HG02885 (cell line): ENCODE data around the gene BTBD1.
"Not testable (repeated sequence)": the region's sequence is repeated elsewhere in the genome, so short reads cannot be mapped to it uniquely, and the experiment has no call there.

Experiments used
- ATAC-seq: cut with Tn5 transposase; IDR thresholded peaks from one replicate; pipeline ENCODE4 v1.9.1; 2021; ENCODE audit warnings: mild to moderate bottlenecking; ENCODE audit not compliant: unreplicated experiment, poor library complexity

The BTBD1 gene

GRCh38 chr15:83062768-83063180, 4.3 kb downstream of the BTBD1 start:
- no peak for ATAC-seq

DNA sequence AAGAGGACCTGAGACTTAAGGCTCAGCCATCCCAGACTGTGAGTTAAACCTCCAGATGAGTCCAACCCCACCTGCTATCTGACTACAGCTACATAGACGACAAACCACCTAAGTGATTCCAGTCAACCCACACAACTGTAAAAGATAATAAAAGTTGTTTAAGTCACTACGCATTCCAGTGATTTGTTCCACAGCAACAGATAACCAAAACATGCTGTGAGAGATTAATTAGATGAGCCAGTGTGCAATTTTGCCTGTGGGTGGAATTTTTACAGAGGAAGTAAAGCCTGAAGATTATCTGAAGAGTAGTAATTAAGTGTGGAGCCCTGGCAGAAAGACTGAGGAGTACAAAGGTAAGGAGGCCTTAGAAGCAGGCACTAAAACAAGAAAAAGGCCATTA, 5.4 kb downstream of the BTBD1 start:
- no peak for ATAC-seq

GRCh38 chr15:83057696-83058376, 9.2 kb downstream of the BTBD1 start:
- ATAC-seq: no peak

DNA sequence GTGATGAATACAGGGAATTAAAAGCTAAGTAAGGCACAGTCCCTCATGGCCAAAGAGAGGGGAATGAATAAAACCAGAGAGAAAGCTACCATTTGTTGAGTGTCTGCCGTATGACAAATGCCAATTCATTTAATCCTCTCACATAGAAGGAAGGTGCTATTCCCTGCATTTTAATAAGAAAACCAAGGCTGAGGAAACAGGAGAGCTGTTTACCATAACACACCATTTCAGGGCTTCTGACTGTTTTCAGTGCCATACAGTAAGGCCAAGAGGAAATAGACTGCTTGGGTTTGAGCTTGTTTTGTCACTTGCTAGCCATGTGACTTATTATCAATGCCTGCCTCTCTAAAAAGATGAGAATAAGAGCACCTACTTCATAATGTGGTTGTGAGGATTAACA, 10.1 kb downstream of the BTBD1 start:
- no peak for ATAC-seq

DNA sequence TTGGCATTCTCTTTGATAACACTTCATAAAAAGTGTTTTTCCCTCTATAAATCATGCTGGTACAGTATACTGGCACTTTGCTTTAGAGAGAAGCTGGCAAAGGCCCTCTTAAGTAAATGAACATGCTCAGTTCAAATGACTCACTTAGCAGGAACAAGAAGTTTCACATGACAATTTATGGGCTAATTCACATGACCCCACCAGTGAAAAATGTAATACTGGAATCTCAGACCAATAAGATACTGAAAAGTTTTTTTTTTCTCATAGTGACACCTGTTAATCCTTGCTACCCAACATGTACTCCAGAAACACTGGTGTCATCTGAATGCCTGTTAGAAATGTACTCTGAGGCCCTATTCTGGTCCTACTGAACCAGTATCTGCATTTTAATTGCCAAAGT, 13.9 kb downstream of the BTBD1 start:
- no peak for ATAC-seq

- no peak for ATAC-seq
These were observed 20.4 kb downstream of the BTBD1 start for GRCh38 chr15:83046558-83047127.

GRCh38 chr15:83044156-83044555, 22.9 kb downstream of the BTBD1 start:
- no peak for ATAC-seq

GRCh38 chr15:83039206-83039605, 27.8 kb downstream of the BTBD1 start:
- no peak for ATAC-seq

DNA sequence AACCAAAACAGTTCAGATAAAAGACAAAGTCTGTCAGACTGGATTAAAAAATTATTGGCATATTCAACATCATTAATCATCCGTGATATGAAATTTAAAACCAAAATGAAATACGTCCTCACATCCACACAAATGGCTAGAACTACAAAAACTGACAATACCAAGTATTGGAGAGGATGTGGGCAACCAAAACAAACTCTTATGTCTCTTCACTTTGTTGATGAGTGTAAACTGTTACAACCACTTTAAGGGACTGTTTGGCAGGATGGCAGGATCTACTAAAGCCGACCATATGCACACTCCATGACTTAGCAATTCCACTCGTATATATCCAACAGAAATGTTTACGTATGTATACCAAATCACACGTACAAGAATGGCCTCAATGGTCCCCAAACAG, 30.8 kb downstream of the BTBD1 start:
- ATAC-seq: no peak

- ATAC-seq: not testable (repeated sequence)
These were observed 35.8 kb downstream of the BTBD1 start for GRCh38 chr15:83031234-83031633.

- no peak for ATAC-seq
These were observed 37.0 kb downstream of the BTBD1 start for GRCh38 chr15:83030021-83030420.

GRCh38 chr15:83018436-83018835, 48.6 kb downstream of the BTBD1 start:
- ATAC-seq: no peak

DNA sequence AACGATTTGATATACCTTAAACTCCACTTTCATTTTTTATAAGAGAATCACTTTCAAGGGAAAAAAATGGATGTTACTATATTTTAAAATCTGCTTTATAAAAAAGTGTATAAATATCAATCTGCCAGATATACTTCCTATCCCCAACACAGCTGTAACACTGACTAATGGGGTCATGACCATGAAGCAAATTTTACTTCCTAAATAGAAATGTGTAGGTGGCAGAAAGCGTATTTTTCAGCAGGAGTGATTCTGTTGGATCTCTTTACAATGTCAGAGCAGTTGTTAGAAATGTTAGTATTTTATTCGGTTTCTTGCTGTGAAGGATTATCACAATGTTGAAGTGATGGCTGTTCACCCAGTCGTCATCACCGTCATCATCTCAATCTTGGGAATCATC, 50.1 kb downstream of the BTBD1 start:
- ATAC-seq: no peak

- no peak for ATAC-seq
These were observed 51.7 kb downstream of the BTBD1 start for GRCh38 chr15:83015361-83015760.

DNA sequence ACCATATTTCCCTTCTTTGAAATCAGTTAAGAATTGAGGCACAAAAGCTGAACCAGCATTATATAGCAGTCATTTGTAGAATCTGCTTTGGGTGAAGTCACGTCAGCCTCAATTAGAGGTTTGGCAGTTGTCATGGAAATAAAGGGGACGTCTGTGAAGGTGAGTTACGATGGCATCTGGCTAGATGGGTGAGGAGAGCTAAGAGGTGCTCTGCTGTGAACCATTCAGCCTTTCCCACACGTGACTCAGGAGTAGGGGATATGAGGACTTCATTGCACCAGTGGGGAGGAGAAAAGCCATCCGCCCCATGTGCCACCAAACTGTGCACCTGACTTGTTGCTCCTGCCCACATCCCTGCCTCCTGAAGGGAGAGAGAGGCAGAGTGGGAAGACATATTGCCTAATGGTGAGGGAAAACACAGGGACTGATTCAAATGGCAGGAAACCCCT, 52.8 kb downstream of the BTBD1 start:
- no peak for ATAC-seq

- ATAC-seq: no peak
These were observed 54.4 kb downstream of the BTBD1 start for GRCh38 chr15:83012636-83013035.

DNA sequence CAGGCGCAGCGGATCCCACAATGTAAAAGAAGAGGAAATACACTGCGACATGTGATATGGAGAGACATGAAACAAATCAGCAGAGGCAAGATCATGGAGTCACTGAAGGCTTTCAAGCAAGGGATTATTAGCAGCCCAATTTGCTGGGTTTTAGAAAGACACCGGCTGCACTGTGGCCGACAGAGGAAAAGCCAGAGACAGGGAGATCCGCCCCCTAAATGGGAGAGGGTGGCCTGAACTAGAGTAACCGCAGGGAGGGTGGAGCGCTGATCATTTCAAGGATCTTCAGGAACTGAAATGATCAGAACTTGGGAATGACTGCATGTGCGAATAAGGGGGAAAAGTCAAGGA, 55.0 kb downstream of the BTBD1 start:
- ATAC-seq: no peak

DNA sequence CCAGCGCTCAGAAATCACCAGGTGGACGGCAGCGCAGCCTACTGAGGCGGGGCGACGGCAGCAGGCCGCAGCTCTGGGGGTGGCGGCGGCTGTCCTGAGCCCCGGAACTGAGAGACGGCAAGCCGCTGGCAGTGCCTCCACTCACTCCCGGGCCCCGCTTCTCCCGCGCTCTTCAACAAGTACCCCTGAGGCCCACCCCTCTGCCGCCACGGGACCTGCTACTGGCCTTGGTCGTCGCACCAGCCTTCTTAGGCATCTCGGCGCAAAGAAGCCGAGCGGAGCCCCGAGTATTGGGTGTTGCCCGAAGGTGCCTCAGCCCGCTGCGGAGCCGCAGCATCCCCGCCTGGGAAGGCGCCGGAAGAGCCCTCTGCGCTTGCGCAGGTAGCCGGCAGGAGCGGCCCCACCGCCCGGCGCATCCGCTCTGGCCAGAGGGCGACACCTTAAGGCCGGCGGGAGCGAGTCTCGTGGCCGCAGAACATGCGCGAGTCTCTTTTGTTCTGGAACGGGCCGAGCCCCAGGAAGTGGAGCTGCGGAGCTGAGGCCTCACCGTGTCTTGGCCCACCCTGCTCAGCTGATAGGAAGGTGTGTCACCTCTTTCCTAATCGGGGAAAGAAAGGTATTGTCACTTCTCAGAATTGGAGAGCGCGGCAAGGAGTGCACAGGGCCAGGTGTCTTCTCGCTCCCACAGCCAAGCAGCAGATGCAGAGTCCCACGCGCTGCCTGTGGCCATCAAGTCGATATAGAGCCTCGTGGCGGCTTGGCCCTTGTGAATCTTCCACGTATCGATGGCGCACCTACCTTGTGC, 55.6 kb downstream of the BTBD1 start, which contains the start of gene C15orf40:
C15orf40 (minus strand) TSS at position 369 of the 805 bp plus-strand sequence; CDS start at position 337, 32 bp downstream.
- ATAC-seq: peak; percentile 88

- peak; percentile 65 for ATAC-seq
These were observed 56.3 kb downstream of the BTBD1 start for GRCh38 chr15:83010709-83011270.

DNA sequence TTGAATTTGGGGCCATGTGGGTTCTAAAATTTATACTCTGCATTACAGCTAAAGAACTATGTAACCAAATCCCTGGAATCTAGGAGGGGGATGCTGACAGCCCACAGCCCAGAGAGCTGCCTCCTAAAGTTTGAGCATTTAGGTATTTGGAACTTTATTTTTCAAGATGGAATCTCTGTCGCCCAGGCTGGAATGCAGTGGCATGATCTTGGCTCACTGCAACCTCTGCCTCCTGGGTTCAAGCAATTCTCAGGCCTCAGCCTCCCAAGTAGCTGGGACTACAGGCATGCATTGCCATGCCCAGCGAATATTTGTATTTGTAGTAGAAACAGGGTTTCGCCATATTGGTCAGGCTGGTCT, 66.4 kb downstream of the BTBD1 start:
- not testable (repeated sequence) for ATAC-seq
